ENCODE data around the gene HNRNPA3. TPM values are rescaled to one million over a fixed set of nuclear protein-coding genes. Genes with fewer than 3 reads are reported as not detected.

Gene HNRNPA3
- total and polyA plus RNA-seq, 2 of the 13 experiments (the other 11 are each of a cell fraction or from before 2014, with no cell fraction given): 73.3 to 97.7 TPM

DNA sequence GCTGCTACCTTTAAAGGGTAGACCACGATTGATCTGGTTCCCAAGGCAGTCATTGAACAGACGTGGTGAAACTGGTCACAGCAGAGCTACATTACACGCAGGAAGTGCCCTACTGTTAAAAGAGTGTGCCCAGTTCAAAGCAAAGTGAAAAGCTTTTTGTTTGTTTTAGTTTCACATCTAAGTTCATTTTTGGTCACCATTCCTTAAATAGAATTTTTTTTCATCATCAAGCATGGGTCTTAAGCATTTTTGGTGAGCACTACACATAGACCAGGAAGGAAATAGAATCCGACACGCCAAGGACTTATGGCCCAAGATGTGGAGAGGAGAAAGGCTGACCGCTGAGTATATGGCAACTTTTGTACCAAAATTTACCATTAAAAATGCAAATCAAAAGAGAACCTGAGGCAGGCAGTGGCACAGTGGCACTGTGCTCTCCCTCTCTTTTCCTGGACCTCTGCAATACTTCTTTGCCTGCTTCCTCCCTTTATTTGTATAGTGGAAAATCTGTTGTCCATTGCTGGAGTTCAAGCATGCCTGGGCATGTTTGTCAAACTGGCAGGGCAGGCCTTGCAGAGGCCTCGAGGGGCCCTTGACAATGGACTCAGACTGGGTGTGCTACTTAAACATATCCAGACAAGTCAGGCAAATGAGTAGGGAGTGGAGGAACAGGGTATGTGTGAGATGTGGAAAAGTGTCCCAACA, 42.6 kb upstream of the HNRNPA3 start (continued):
- TF ChIP-seq BRF2 (CRISPR knock-in tag; IDR thresholded peaks at IDR 0.05) (peak; percentile 57; the same call in 1 of the 2 replicates), ZNF768 (CRISPR knock-in tag; IDR thresholded peaks at IDR 0.05) (no peak), ZNF160 (CRISPR knock-in tag; IDR thresholded peaks at IDR 0.05) (no peak), PLSCR1 (CRISPR knock-in tag; IDR thresholded peaks at IDR 0.05; ENCODE audit: borderline replicate concordance) (no peak), ZNF800 (CRISPR knock-in tag; IDR thresholded peaks at IDR 0.05) (no peak), ZNF34 (CRISPR knock-in tag; IDR thresholded peaks at IDR 0.05; ENCODE audit: borderline replicate concordance) (no peak), SPEN (CRISPR knock-in tag; IDR thresholded peaks at IDR 0.05; ENCODE audit: low read depth) (peak; percentile 48; the same call in 1 of the 2 replicates), ZNF792 (CRISPR knock-in tag; IDR thresholded peaks at IDR 0.05) (peak; percentile 57; the same call in 1 of the 2 replicates), IRF2 (CRISPR knock-in tag; IDR thresholded peaks at IDR 0.05) (peak; percentile 88), THAP11 (CRISPR knock-in tag; IDR thresholded peaks at IDR 0.05) (peak; percentile 78), KLF9 (CRISPR knock-in tag; IDR thresholded peaks at IDR 0.05; ENCODE audit: low read depth) (no peak), PAXIP1 (CRISPR knock-in tag; conservative IDR thresholded peaks at IDR 0.05) (peak; percentile 76; the same call in 1 of the 2 replicates), MTERF4 (CRISPR knock-in tag; IDR thresholded peaks at IDR 0.05) (no peak)
- TF ChIP-seq, protein P1, sequence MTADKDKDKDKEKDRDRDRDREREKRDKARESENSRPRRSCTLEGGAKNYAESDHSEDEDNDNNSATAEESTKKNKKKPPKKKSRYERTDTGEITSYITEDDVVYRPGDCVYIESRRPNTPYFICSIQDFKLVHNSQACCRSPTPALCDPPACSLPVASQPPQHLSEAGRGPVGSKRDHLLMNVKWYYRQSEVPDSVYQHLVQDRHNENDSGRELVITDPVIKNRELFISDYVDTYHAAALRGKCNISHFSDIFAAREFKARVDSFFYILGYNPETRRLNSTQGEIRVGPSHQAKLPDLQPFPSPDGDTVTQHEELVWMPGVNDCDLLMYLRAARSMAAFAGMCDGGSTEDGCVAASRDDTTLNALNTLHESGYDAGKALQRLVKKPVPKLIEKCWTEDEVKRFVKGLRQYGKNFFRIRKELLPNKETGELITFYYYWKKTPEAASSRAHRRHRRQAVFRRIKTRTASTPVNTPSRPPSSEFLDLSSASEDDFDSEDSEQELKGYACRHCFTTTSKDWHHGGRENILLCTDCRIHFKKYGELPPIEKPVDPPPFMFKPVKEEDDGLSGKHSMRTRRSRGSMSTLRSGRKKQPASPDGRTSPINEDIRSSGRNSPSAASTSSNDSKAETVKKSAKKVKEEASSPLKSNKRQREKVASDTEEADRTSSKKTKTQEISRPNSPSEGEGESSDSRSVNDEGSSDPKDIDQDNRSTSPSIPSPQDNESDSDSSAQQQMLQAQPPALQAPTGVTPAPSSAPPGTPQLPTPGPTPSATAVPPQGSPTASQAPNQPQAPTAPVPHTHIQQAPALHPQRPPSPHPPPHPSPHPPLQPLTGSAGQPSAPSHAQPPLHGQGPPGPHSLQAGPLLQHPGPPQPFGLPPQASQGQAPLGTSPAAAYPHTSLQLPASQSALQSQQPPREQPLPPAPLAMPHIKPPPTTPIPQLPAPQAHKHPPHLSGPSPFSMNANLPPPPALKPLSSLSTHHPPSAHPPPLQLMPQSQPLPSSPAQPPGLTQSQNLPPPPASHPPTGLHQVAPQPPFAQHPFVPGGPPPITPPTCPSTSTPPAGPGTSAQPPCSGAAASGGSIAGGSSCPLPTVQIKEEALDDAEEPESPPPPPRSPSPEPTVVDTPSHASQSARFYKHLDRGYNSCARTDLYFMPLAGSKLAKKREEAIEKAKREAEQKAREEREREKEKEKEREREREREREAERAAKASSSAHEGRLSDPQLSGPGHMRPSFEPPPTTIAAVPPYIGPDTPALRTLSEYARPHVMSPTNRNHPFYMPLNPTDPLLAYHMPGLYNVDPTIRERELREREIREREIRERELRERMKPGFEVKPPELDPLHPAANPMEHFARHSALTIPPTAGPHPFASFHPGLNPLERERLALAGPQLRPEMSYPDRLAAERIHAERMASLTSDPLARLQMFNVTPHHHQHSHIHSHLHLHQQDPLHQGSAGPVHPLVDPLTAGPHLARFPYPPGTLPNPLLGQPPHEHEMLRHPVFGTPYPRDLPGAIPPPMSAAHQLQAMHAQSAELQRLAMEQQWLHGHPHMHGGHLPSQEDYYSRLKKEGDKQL (CRISPR knock-in tag; IDR thresholded peaks at IDR 0.05; ENCODE audit: low read depth): peak; percentile 54; the same call in 1 of the 2 replicates

Data from HepG2 (cell line).